ENCODE data around the gene WFIKKN2.

DNA sequence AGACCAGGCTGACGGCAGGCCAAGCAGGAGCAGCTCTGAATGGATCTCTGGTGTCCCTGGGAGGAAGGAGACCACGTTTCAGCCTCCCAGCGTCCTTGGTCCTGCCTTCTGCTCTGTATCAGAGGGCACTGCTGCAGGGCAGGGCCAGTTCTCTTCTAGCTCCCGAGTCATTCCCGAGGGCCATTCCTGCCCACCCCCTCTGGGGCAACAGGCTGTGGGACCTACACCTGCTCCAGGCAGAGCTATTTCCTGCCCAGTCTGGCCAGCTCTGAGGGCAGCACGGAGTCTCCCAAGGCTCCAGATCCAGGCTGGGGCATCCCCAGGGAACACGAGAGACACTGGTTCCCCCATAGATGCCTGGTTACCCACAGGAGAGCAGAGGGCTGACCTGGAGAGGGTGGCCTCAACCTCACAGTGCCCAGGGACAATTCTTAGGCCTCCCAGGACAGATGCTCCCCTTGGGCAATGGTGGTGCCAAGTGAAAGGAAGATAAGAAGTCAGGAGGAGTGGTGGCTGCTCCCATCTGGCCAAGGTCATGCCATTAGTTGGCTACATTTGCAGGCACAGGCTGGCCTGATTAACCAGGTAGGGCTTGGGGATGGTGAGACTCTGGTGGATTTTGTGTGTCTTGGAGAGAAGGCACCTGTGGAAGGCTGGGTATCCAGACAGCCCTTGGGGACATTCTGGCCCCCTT, 2.0 kb downstream of the WFIKKN2 start:
- TF ChIP-seq, protein P1, sequence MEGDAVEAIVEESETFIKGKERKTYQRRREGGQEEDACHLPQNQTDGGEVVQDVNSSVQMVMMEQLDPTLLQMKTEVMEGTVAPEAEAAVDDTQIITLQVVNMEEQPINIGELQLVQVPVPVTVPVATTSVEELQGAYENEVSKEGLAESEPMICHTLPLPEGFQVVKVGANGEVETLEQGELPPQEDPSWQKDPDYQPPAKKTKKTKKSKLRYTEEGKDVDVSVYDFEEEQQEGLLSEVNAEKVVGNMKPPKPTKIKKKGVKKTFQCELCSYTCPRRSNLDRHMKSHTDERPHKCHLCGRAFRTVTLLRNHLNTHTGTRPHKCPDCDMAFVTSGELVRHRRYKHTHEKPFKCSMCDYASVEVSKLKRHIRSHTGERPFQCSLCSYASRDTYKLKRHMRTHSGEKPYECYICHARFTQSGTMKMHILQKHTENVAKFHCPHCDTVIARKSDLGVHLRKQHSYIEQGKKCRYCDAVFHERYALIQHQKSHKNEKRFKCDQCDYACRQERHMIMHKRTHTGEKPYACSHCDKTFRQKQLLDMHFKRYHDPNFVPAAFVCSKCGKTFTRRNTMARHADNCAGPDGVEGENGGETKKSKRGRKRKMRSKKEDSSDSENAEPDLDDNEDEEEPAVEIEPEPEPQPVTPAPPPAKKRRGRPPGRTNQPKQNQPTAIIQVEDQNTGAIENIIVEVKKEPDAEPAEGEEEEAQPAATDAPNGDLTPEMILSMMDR (conservative IDR thresholded peaks at IDR 0.05; ENCODE audit: low read depth, low read length), result no peak
- TF ChIP-seq EZH2 (IDR thresholded peaks at IDR 0.05; ENCODE audit: borderline replicate concordance, low read depth, low read length, poor library complexity, severe bottlenecking), result no peak
